Neural progenitor cell (in vitro differentiated cells): ENCODE measurements around the gene MYRFL.

Experiments used
- CTCF ChIP-seq: fragments of 200-600 bp; sonication (generic); IDR thresholded peaks from 2 replicates; pipeline ENCODE4 v1.5.1; 2017; ENCODE audit warnings: antibody characterized with exemption, mild to moderate bottlenecking
- EZH2 ChIP-seq: fragments of 200-600 bp; sonication (generic); IDR thresholded peaks from 2 replicates; pipeline ENCODE4 v1.6.1; 2017; ENCODE audit warnings: antibody characterized with exemption, mild to moderate bottlenecking, moderate library complexity
- EZH2phosphoT487 ChIP-seq: fragments of 200-600 bp; sonication (generic); IDR thresholded peaks from 2 replicates; pipeline ENCODE4 v1.6.1; 2017; ENCODE audit warnings: antibody characterized with exemption

- TF ChIP-seq CTCF (no peak), EZH2 (no peak), EZH2phosphoT487 (no peak)
These were observed 4.0 kb upstream of the MYRFL start for GRCh38 chr12:69821032-69821455.
